NCI-H2107 treated with DMSO at 0.1 percent for 48 hours (cell line): ENCODE measurements around the gene SETD2.

ENCODE experiments used
- DNase-seq: peaks from one replicate; lab custom pipeline; 2025; ENCODE audit not compliant: unreplicated experiment; lab: John Stamatoyannopoulos, UW

The SETD2 gene

GRCh38 chr3:46986782-46987310 is 177.1 kb downstream of the SETD2 start:
- DNase-seq = no peak

DNA sequence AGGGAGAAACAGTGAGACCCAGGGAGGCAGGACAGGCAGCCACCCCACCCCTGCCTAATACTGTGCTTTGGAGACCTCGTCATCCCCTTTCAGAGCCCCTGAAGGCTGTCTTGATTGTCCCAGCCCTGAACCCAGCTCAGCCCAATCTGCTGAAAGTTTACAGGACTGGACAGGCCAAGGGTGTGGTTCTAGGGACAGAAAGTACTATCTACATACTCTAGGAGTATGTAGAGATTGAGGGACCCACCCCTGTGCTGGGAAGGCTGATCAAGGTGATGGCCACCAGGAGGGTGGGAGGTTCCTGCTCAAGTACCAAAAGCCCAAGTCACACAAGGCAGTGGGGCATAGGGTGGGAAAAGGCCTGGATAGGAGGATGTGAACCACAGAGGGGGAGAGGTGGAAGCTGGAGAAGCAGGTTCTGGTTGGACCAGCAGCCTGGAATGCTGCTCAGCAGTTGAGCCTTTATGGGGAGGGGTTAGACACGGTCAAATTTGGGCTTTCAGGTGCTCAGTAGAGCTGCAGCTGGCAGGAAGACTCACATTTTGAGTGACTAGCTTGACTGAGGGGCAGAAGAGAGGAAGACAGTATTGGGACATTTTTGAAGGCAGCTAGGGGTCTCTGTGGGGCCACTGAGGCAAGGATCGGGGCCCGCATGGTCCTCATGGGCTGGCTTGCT is 177.7 kb downstream of the SETD2 start:
- DNase-seq = no peak

GRCh38 chr3:46985588-46985987 is 178.3 kb downstream of the SETD2 start:
- no peak for DNase-seq

- DNase-seq = no peak
Observed at GRCh38 chr3:46984591-46985459, 179.1 kb downstream of the SETD2 start.

DNA sequence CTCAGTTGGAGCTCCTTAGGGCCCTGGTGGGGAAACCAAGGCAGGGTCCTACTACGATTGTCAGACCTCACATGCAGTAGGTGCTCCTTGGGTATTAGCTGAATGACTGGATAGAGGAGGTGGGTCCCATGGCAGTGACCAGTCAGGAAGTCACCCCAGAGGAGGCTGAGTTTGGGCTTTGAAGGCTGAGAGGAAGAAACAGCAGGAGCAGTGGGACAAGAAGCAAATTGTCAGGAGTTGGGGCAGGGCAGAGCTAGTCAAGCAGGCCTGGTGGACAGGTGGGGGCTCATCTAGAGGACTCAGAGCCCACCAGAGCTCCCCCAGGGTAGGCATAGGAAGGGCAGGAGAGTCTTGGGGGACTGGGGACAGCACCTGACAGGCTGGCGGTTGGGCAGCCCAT is 181.4 kb downstream of the SETD2 start:
- DNase-seq = no peak

- no peak for DNase-seq
Observed at GRCh38 chr3:46981932-46982471, 181.9 kb downstream of the SETD2 start.

DNA sequence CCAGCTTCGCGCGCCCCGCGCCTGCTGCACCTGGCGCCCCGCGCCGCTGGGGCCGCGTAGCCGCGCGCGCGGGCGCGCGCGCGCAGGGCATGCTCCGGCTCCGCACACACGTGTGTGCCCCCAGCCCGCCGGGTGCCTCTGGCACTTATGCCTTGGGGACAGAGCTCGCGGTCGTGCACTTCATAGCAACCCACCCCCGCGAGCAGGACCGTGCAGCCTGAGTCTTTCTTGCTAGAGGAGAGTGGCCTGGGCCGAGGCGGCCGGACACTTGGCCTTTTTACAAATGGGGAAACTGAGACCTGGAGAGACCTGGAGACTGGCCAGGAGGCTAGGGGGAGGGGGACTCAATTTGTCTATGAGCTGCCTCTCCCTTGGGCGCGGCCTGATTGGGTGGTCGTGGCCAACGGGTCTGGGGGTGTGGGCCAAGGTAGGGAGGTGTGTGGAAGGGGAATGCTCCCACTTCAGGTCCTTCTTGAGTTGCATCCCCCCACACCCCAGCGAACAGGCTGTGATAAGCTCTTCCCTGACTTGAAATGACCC is 183.9 kb downstream of the SETD2 start:
- DNase-seq = no peak

GRCh38 chr3:46978985-46979944 is 184.6 kb downstream of the SETD2 start, which contains the start of gene NBEAL2:
Gene NBEAL2 (plus strand): TSS chr3:46979666. CDS start chr3:46979862, 196 bp downstream.
- peak; percentile 51 for DNase-seq

DNA sequence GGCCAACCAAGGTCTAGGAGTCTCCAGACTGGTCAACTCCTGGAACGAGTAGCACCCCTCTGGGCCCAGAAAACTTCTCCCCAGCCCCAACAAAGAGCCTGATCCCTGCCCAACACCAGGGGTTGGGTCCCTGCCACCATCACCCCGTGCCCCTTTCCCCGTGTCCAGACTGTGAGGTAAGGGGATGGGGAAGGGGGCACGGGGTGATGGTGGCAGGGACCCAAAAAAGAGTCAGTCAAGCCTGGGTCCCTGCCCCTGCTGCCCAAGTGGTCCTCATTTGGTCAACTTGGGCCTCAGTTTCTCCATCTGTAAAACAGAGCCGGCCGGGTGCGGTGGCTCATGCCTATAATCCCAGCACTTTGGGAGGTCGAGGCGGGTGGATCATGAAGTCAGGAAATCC is 185.5 kb downstream of the SETD2 start:
- DNase-seq = no peak

GRCh38 chr3:46977811-46978195 is 186.1 kb downstream of the SETD2 start:
- no peak for DNase-seq

GRCh38 chr3:46976326-46977190 is 187.4 kb downstream of the SETD2 start, which contains the start of gene CCDC12:
Gene CCDC12 (minus strand): TSS chr3:46976745. CDS start chr3:46976732, 13 bp downstream.
- DNase-seq = peak; percentile 88

DNA sequence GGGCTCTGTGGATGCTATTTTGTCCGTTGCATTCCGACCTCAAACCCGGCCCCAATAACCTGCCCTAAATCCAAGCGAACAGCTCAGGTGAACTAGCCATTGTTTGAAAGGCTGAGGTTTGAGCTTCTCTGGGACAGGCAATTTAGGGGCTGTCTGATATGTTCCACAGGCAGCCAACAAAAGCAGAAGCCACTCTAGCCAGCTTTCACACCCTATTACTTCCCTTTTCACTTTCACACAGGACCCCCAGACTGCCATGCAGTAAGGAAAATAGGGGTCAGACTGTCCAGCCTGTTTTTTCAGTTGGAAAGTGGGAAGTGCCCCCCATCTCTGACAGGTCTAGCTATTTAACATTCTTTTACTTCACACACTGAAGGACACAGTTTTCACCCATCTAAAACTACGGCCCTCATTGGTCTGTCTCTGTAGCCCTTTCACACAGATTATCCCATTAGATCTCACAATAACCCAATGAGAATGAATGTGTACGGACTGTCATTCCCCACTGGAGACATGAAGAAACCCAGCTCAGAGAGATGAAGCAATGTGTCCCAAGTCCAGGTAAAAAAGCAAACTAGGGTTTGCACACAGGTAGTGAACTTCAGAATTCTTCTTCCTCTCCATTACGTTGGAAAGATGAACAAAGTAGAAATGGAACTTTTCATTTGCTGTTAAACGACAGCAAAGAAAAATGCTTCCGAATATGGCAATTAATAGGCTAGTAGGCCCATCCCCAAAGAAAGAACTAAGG is 189.3 kb downstream of the SETD2 start:
- DNase-seq = no peak

GRCh38 chr3:46972396-46972795 is 191.5 kb downstream of the SETD2 start:
- no peak for DNase-seq

GRCh38 chr3:46971742-46972141 is 192.2 kb downstream of the SETD2 start:
- no peak for DNase-seq

- DNase-seq = no peak
Observed at GRCh38 chr3:46971151-46971550, 192.8 kb downstream of the SETD2 start.

- no peak for DNase-seq
Observed at GRCh38 chr3:46970391-46971091, 193.4 kb downstream of the SETD2 start.

GRCh38 chr3:46968783-46969428 is 195.0 kb downstream of the SETD2 start:
- no peak for DNase-seq
